HG03558 (cell line): ENCODE data around the gene ME3.
"Not testable (repeated sequence)": the region's sequence is repeated elsewhere in the genome, so short reads cannot be mapped to it uniquely, and the experiment has no call there.

Experiments
- ATAC-seq: cut with Tn5 transposase; IDR thresholded peaks from one replicate; pipeline ENCODE4 v1.9.1; 2021; ENCODE audit warnings: moderate number of reproducible peaks; ENCODE audit not compliant: unreplicated experiment; ENCODE audit errors: extremely low read depth

ME3 gene

DNA sequence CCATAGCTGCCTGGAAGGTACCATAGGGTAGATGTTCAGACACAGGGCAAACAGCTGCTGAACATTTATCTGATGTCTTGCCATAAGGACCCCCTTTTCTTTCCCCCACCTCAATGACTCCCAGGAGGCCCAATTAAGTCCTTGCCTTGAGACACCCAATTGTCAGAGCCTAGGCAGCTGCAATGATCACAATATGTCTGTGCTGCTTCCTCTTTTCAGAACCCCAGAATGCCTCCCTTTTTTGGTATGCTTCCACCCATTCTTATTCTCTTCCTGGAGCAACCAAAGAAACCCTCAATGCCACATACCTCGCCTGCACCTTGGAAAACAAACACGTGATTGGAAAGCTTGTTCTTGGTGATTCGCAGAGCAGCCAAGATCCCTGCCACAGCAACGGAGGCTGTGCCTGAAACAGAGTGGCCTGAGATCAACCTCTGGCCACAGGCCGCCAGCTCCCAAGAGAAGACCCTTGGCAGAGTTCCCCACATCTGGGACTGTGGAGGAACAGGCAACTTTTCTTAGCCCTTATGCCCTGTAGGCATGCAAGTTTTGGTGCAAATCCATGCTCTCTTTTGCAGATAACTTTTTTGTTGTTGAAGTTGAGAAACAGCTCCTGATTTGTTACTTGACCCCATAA is 222.3 kb downstream of the ME3 start:
- no peak for ATAC-seq

DNA sequence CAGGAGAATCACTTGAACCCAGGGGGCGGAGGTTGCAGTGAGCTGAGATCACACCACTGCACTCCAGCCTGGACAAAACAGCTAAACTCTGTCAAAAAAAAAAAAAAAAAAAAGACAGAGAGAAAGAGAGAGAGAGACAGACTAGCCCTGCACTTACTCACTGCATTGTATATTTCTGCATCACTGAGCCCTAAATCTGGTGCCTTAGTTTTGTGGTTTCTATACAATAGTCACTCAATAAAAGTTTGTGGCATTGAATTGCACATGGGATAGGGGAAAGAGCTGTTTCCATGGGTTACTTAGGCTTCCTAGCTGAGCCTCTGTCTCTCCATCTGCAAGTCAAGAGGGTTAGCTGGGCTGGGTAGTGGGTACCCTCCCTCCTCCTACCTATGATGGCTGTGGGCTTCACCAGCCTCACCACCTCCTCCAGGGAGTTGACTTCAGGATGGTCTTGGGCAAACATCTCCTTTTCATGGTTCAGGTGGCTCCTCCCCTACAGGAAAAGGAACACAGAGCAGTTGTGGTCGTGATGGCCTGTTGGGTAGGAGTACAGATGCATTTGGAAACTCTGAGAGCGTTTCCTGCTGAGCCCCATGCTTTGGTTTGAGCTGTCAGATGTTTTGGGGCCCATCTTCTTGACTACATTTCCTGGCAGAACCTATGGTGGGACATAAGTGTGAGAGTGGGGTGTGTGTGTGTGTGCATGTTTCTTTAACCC is 224.5 kb downstream of the ME3 start:
- ATAC-seq = no peak

DNA sequence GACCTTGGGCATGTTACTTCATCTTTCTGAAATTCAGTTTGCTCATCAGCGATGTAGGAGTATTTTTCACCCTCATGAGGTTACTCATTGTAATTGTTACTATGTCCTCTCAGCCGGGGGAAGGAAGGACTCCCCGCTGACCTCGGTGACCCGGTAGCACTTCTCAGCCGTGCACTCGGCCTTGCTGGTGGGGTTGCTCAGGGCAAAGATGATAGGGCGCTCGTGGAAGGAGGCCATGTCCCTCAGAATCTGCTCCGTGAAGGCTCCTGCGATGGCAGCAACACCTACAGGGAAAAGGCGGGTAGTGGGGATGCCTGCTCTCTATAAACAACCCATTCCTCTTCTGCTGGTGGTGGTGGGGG is 225.5 kb downstream of the ME3 start:
- no peak for ATAC-seq

DNA sequence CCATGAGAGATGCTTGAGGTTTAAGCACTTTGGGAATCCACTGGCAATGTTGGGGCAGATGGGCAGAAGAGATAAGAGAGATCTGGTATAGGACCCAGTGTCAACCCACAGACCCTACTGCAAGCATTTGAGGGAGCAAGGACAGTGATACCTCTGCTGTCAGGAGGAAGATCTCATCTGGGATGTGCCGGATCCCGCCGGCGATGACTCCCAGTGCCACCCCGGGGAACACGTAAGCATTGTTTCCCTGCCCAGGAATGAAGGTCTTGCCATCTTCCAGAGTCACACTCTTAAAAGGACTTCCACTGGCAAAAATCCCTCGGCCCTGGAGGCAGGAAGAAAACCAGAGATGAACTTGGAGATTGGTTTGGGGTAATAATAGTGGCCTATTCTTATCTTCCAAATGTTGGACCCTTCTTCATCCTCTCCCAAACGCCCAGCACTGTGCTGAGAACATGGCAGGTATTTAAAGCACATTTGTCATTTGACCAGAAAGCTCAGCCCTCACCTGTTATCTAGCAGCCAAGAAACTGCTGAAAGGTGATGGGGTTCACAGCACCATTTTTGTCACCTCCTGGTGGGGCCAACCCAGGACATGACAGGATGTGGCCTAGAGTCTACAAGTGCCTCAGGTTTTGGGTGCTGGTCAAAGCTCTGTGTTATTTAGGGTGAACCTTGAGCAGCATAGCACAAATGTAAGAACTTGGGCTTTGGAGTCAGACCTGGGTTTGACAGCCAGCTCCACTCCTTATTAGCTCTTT is 226.1 kb downstream of the ME3 start:
- ATAC-seq = no peak

DNA sequence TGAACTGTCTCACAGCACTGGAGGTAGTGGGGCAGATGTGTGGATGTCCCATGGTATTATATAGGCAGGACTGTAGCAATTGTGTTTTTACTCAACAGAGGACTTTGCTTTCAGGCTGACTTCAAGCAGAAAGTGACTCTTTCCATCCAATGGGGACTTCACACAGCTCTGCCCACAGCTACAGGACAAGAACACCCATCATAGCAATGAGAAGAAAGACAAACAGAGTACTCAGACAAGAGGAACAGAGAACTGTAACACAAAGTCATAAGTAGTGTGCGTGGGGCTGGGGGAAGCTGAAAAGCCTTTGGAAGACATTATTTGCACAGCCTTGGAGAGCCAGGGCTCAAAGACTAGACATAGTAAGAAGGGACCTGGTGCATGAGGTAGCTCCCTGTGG is 227.4 kb downstream of the ME3 start:
- ATAC-seq = no peak

DNA sequence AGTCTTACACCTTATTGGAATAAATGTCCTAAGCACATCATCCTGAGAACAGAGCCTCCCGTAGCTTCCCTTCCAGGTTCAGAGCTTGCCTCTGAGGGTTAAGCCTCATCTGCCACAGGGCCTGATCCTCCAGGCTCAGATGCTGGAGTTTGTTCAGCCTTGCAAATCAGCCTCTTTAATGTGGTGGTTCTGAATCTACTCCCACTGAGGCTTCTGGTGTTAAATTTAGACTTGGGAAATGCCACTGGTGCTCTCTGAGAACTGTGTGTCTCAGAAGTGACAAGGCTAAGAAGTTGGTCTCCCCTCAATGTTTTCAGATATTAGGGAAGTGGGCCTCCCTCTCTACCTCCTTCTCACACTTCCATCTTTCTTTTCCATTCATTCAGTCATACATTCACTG is 229.0 kb downstream of the ME3 start:
- ATAC-seq = no peak

DNA sequence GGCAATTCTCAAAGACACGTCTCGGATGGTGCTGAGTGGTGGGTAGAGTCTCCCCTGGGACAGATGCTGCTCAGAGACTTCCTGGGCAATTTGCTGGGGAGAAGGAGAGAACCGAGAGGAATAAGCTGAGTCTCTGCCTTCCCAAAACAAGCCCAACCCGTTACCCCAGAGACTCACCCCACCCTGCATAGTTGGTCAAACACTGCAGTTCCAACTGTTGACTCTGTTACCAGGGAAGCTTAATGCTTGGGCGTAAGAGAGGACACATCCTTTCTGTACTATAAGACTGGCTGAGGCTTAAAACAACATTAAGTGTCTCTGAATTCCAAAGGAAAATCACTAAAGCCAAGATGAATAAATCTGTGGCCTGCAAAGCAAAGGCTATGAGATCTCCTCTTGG is 229.6 kb downstream of the ME3 start:
- ATAC-seq = no peak

DNA sequence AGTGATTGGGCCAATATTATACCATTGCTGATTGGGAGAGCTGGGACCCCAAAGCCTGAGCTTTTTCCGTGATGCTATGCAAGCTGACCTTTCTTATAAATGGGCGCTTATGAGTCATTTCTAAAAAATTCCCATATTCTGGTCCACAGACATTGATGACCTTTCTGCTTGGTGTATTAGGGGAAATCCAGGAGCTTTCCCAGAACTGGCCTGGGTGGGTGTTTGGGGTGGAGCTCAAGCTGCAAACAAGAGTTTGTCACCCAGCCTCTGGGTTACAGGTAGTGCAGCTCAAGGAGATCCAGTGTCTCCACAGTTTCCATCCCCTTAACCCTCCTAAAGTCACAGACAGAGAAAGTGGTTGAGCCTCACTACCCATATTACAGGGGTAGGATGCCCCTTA is 230.0 kb downstream of the ME3 start:
- ATAC-seq = no peak

DNA sequence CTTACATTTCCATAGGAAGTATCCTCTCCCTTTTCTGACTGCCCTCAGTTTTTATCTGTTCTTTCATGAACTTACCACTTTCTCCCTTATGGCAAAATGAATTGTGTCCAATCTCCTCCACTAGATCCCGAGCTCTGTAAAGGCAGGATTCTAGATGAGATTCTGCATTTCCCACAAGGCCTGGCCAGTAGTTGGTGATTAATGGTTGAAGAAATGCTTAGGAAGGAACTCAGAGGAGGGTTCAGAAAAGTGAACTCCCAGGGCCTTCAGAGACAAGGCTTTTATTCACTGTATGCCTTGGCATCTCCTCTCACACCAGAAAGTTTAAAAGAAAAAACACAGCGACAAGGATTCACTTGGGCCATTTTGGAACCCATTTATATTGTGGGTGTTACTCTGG is 231.6 kb downstream of the ME3 start:
- no peak for ATAC-seq

DNA sequence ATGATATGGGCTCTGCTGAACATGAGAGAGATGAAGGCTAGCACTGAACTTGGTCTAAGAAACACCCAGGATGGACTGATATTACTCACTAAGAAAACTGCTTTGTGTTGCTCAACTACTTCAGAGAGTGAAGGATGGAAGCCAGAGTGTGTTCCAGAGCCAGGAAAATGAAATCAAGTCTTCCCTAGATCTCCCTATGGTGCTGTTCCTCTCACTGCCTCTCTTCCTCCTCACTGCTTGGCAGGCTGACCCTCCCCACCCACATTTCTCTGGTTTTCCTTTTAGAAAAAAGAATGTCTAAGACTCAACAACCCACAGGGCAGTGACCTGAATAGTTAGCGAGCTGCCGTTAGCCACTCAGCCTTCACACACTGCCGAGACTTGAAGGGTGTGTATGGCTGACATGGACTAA is 232.1 kb downstream of the ME3 start:
- ATAC-seq = no peak

DNA sequence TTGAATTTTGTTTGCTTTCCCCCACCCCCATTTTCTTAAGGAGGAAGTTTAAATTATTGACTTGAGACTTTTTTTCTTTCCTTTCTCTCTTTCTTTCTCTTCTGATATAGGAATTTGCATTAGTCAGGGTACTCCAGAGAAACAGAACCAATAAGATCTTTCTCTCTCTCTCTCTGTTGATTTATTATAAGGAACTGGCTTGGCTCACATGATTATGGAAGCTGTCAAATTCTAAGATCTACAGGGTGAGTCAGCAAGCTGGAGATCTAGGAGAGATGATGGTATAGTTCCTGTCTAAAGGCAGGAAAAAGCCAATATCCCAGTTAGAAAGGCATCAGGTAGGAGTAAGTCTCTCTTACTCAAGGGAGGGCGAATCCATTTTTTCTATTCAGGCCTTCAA is 233.7 kb downstream of the ME3 start:
- no peak for ATAC-seq

DNA sequence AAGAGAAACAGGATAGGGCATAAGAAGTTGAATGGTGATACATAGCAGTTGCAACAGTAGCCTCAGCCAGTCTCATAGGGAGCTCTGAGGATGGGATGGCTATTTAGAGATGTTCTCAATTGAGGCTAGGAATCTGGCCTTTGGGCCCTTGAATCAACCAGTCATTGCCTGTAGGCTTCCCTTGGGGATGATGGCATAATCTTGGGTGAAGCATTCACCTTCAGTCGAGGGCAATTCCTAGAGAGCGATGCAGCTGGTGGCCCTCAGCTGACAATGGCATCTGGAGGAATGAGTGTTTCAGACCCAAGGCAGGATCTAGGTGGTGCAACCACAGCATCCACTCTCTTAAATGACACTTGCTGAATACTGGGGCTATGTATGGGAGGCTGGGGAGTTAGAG is 236.7 kb downstream of the ME3 start:
- no peak for ATAC-seq

DNA sequence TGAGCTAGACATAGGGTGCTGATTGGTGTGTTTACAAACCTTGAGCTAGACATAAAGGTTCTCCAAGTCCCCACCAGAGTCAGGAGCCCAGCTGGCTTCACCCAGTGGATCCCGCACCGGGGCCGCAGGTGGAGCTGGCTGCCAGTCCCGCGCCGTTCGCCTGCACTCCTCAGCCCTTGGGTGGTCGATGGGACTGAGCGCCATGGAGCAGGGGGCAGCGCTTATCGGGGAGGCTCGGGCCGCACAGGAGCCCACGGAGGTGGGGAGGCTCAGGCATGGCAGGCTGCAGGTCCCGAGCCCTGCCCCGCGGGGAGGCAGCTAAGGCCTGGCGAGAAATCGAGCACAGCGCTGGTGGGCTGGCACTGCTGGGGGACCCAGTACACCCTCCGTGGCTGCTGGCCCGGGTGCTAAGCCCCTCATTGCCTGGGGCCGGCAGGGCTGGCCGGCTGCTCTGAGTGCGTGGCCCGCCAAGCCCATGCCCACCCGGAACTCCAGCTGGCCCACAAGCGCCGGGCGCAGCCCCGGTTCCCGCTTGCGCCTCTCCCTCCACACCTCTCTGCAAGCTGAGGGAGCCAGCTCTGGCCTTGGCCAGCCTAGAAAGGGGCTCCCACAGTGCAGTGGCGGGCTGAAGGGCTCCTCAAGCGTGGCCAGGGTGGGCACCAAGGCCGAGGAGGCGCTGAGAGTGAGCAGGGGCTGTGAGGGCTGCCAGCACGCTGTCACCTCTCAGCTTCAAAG is 238.9 kb downstream of the ME3 start:
- not testable (repeated sequence) for ATAC-seq

DNA sequence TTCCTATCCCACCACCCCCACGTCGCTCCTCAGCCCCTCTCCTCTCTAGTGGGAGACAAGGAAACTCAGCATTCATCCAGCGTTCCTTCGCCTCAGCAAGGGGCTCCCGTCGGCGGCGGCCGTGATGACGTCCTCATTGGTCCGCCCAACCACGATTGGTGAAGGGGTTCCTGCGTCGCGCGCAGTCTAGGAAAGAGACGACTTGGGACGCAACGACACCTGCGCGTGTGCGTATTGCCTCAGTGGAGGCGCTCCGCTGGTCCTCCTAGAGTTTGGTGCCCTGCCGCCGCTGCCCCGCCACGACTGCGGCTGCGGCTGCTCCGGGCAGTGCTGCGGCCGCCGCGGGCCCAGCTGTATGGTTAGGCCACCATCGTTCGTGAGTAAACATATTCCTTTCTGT is 241.2 kb downstream of the ME3 start:
- ATAC-seq = no peak

DNA sequence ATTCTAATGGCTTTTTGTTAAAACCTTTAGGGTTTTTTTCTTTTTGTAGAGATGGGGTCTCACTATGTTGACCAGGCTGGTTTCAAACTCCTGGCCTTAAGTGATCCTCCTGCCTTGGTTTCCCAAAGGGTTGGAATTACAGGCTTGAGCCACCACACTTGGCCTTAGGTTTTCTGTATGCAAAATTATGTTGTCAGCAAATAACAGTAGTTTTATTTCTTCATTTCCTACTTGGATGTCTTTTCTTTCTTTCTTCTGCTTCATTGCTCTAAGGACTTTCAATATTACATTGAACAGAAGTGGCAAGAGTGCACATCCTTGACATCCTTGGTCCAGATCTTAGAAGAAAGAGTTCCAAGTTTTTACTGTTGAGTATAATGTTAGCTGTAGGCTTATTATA is 245.0 kb downstream of the ME3 start:
- ATAC-seq = no peak

DNA sequence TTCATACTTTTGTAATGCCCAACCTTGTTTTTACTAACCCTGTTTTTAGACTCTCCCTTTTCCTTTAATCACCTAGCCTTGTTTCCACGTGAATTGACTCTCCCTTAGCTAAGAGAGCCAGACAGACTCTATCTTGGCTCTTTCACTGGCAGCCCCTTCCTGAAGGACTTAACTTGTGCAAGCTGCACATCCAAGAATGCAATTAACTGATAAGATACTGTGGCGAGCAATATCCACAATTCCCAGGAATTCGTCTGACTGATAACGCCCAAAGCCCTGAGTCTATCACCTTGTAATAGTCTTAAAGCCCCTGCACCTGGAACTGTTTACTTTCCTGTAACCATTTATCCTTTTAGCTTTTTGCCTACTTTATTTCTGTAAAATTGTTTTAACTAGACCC is 248.9 kb downstream of the ME3 start:
- not testable (repeated sequence) for ATAC-seq

DNA sequence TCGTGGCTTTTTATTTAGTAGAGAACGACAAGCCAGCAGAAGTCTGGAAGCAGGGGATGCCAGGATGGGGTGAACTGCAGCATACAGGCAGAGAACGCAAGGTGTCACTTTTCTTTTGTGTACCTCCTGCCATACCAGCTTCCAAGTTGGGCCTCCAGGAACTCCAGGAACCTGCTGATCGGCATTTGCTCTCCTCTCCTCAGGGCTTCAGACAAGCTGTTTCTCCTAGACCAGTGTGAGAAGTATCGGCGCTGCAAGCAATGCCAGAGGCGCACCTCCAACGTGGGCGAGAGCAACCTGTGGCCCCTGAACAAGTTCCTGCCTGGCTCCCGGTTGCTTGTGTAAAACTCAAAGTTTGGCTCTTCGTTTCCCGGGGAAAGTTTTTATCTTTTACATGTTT is 250.0 kb downstream of the ME3 start:
- no peak for ATAC-seq

DNA sequence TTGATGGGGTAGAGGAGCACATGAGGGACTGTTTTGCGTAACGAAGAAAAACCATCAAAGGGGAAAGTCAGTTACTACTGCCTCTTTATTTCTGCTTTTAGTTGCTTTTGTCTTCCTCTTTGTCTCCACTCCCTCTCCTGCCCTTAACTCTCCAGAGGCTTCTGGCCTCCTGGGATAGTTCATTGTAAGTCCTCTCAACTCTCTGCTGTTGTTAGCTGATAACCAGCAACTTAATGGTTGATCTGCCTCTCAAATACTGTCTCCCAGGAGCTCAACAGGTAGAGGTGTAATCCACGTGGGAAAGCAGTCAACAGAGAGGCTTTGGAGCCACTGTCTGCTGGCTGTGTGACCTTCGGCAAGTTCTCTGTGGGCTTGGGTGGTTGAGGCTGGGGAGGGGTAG is 250.5 kb downstream of the ME3 start:
- ATAC-seq = no peak

DNA sequence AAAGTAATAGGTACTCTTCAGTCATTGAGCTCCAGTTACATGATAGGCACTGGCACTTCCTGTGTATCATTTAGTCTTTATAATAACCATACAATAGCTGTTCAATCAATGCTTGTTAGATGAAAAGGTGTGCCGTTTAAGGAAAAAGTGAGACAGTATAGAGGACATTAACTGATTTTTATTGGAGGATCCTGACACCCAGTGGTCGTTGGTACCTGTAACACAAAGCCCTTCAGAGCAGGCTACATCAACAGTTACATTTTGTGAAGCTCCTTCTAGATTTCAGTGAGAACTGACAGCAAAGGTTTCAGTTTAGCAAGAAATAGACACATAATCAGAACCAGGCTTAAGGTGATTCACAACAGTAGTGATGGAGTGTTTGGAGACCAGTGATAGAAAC is 253.5 kb downstream of the ME3 start:
- no peak for ATAC-seq

DNA sequence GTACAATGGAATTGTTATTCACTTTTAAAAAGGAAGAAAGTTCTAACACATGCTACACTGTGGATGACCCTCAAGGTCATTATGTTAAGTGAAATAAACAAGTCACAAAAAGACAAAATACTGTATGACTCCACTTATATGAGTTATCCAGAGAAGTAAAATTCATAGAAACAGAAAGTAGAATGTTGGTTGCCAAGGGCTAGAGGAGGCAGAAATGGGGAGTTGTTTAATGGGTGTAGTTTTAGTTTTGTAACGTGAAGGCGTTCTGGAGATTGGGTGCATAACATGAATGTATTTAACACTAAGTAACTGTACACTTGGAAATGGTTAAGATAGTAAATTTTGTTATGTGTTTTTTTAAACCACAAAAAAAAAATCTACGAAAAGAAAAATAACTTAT is 253.9 kb downstream of the ME3 start:
- ATAC-seq = no peak

DNA sequence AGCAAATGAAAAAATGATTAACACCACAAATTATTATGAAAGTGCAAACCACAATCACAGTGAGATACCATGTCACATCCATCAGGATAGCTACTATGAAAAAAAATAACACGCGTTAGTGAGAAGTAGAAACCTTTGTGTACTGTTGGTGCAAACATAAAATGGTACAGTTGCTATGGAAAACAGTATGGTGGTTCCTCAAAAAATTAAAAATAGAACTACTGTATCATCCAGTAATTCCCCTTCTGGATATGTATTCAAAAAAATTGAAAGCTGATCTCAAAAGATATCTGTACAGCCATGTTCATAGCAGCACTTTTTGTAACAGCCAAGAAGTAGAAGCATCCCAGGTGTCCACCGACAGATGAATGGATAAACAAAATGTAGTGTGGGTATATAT is 254.3 kb downstream of the ME3 start:
- no peak for ATAC-seq
